NT2/D1 (cell line): ENCODE data around the gene LRRC3C.

ENCODE experiments used
- YY1 ChIP-seq: IDR thresholded peaks from 2 replicates; pipeline ENCODE4 v1.6.1; 2011; ENCODE audit not compliant: insufficient read length, insufficient read depth
- ZNF274 ChIP-seq: IDR thresholded peaks from 2 replicates; pipeline ENCODE4 v1.6.1; 2011; ENCODE audit warnings: mild to moderate bottlenecking, low read depth, low read length

DNA sequence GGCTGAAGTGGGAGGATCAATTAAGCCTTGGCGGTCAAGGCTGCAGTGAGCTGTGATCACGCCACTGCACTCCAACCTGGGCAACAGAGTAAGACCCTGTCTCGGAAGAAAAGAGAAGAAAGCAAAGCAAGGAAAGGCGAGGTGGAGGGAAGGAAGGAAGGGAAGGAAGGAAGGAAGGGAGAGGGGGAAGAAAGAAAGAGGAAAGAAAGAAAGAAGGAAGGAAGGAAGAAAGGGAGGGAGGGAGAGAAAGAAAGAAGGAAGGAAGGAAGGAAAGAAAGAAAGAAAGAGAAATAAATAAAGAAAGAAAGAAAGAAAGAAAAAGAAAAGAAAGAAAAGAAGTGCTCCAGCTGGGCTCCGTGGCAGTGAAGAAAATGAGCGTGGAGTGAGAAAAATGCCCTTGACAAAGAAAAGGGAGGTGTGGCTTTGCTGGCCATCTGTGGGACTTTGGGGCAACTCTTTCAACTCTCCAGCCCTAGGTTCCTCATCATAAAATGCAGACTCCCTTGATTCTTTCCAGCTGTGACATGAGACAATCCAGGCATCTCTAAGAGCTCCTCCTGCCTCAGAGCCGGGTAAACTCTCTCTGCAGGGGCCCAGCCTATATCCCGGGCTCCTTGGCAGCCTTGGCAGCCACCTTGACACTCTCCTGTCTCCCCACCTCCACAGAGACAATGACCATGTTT, 37.6 kb downstream of the LRRC3C start:
- TF ChIP-seq ZNF274 (no peak), YY1 (no peak)
